ENCODE results near the gene SLC25A43.
"Not testable (repeated sequence)": the region's sequence is repeated elsewhere in the genome, so short reads cannot be mapped to it uniquely, and the experiment has no call there.

The SLC25A43 gene

GRCh38 chrX:119410027-119410819 lies 11.1 kb downstream of the SLC25A43 start:
- no peak for DNase-seq

GRCh38 chrX:119410854-119411253 lies 11.7 kb downstream of the SLC25A43 start:
- no peak for DNase-seq

- DNase-seq: no peak
Measured at GRCh38 chrX:119411959-119412358, 12.8 kb downstream of the SLC25A43 start.

- no peak for DNase-seq
Measured at GRCh38 chrX:119417376-119417775, 18.2 kb downstream of the SLC25A43 start.

GRCh38 chrX:119417842-119418241 lies 18.7 kb downstream of the SLC25A43 start:
- no peak for DNase-seq

- DNase-seq: no peak
Measured at GRCh38 chrX:119419146-119419545, 20.0 kb downstream of the SLC25A43 start.

- no peak for DNase-seq
Measured at GRCh38 chrX:119419898-119420297, 20.8 kb downstream of the SLC25A43 start.

GRCh38 chrX:119421016-119421705 lies 22.0 kb downstream of the SLC25A43 start:
- DNase-seq: no peak

- no peak for DNase-seq
Measured at GRCh38 chrX:119423631-119424030, 24.5 kb downstream of the SLC25A43 start.

- no peak for DNase-seq
Measured at GRCh38 chrX:119424999-119425398, 25.9 kb downstream of the SLC25A43 start.

GRCh38 chrX:119427024-119427794 lies 28.1 kb downstream of the SLC25A43 start:
- DNase-seq: no peak

GRCh38 chrX:119427795-119428185 lies 28.7 kb downstream of the SLC25A43 start:
- DNase-seq: no peak

GRCh38 chrX:119429471-119429870 lies 30.3 kb downstream of the SLC25A43 start:
- no peak for DNase-seq

GRCh38 chrX:119441295-119441694 lies 42.2 kb downstream of the SLC25A43 start:
- DNase-seq: not testable (repeated sequence)

GRCh38 chrX:119442286-119442685 lies 43.1 kb downstream of the SLC25A43 start:
- no peak for DNase-seq

- DNase-seq: no peak
Measured at GRCh38 chrX:119453202-119453601, 54.1 kb downstream of the SLC25A43 start.

- no peak for DNase-seq
Measured at GRCh38 chrX:119455264-119455663, 56.1 kb downstream of the SLC25A43 start.

GRCh38 chrX:119459181-119459580 lies 60.0 kb downstream of the SLC25A43 start:
- no peak for DNase-seq

- DNase-seq: no peak
Measured at GRCh38 chrX:119465555-119465954, 66.4 kb downstream of the SLC25A43 start.

GRCh38 chrX:119466970-119467369 lies 67.8 kb downstream of the SLC25A43 start:
- DNase-seq: no peak

GRCh38 chrX:119467433-119467832 lies 68.3 kb downstream of the SLC25A43 start:
- DNase-seq: no peak

GRCh38 chrX:119467842-119468550 lies 68.9 kb downstream of the SLC25A43 start, which contains the start of gene SLC25A5:
Gene SLC25A5 (plus strand): TSS chrX:119468444. CDS start chrX:119468516, 72 bp downstream.
- peak; percentile 74 for DNase-seq

All from NCI-H2171 treated with DMSO at 0.1 percent for 48 hours (cell line).